Activated CD8-positive, alpha-beta memory T cell treated with anti-CD3 and anti-CD28 coated beads for 1 hour (primary cell): ENCODE measurements around the gene ONECUT1.

Source experiments
- DNase-seq, 2 donors: peaks; one replicate each; pipeline ENCODE4 v3.0.0-alpha.2; 2020; ENCODE audit warnings: low read depth in 1 of 2; ENCODE audit errors: extremely low read depth in 1 of 2

Gene ONECUT1

GRCh38 chr15:52734329-52734728 is 55.8 kb downstream of the ONECUT1 start:
- no peak for DNase-seq

GRCh38 chr15:52733696-52734255 is 56.4 kb downstream of the ONECUT1 start:
- no peak for DNase-seq

GRCh38 chr15:52733088-52733487 is 57.0 kb downstream of the ONECUT1 start:
- DNase-seq: no peak

GRCh38 chr15:52732551-52732950 is 57.6 kb downstream of the ONECUT1 start:
- DNase-seq: no peak

GRCh38 chr15:52731732-52732470 is 58.2 kb downstream of the ONECUT1 start:
- no peak for DNase-seq

GRCh38 chr15:52731004-52731403 is 59.1 kb downstream of the ONECUT1 start:
- DNase-seq: no peak

- DNase-seq: no peak
These were observed 59.5 kb downstream of the ONECUT1 start for GRCh38 chr15:52730594-52730993.

GRCh38 chr15:52730173-52730572 is 60.0 kb downstream of the ONECUT1 start:
- DNase-seq: peak in 1 of 2 donors; percentile 4

- DNase-seq: no peak
These were observed 61.2 kb downstream of the ONECUT1 start for GRCh38 chr15:52728899-52729298.

- DNase-seq: no peak
These were observed 62.3 kb downstream of the ONECUT1 start for GRCh38 chr15:52727815-52728214.

GRCh38 chr15:52726195-52726594 is 63.9 kb downstream of the ONECUT1 start:
- no peak for DNase-seq

- no peak for DNase-seq
These were observed 71.6 kb downstream of the ONECUT1 start for GRCh38 chr15:52718551-52718950.

- no peak for DNase-seq
These were observed 72.2 kb downstream of the ONECUT1 start for GRCh38 chr15:52717924-52718323.

GRCh38 chr15:52717481-52717880 is 72.7 kb downstream of the ONECUT1 start:
- DNase-seq: no peak

GRCh38 chr15:52716536-52716935 is 73.6 kb downstream of the ONECUT1 start:
- DNase-seq: no peak

GRCh38 chr15:52715411-52715810 is 74.7 kb downstream of the ONECUT1 start:
- no peak for DNase-seq

- no peak for DNase-seq
These were observed 75.2 kb downstream of the ONECUT1 start for GRCh38 chr15:52714968-52715367.

GRCh38 chr15:52710708-52711389 is 79.3 kb downstream of the ONECUT1 start:
- no peak for DNase-seq

GRCh38 chr15:52710050-52710707 is 80.0 kb downstream of the ONECUT1 start:
- no peak for DNase-seq

- no peak for DNase-seq
These were observed 80.8 kb downstream of the ONECUT1 start for GRCh38 chr15:52709187-52709981.
